AG10803 (cell line): ENCODE measurements around the gene SERHL2.
A peak's percentile ranks its signal among the peaks of the same experiment; 100 is the strongest.
"Not testable (repeated sequence)": the region's sequence is repeated elsewhere in the genome, so short reads cannot be mapped to it uniquely, and the experiment has no call there.

Source experiments
- DNase-seq: peaks from one replicate; pipeline ENCODE4 v3.0.0; 2010; ENCODE audit warnings: low read depth
- H3K4me3 ChIP-seq: 2 replicates; pipeline ENCODE4 v1.5.1; 2011; ENCODE audit warnings: mild to moderate bottlenecking, low read length, control low read depth
- CTCF ChIP-seq: conservative IDR thresholded peaks from 2 replicates; pipeline ENCODE4 v1.5.1; 2011; ENCODE audit warnings: mild to moderate bottlenecking, low read length, control low read depth, inconsistent platforms

Gene SERHL2

DNA sequence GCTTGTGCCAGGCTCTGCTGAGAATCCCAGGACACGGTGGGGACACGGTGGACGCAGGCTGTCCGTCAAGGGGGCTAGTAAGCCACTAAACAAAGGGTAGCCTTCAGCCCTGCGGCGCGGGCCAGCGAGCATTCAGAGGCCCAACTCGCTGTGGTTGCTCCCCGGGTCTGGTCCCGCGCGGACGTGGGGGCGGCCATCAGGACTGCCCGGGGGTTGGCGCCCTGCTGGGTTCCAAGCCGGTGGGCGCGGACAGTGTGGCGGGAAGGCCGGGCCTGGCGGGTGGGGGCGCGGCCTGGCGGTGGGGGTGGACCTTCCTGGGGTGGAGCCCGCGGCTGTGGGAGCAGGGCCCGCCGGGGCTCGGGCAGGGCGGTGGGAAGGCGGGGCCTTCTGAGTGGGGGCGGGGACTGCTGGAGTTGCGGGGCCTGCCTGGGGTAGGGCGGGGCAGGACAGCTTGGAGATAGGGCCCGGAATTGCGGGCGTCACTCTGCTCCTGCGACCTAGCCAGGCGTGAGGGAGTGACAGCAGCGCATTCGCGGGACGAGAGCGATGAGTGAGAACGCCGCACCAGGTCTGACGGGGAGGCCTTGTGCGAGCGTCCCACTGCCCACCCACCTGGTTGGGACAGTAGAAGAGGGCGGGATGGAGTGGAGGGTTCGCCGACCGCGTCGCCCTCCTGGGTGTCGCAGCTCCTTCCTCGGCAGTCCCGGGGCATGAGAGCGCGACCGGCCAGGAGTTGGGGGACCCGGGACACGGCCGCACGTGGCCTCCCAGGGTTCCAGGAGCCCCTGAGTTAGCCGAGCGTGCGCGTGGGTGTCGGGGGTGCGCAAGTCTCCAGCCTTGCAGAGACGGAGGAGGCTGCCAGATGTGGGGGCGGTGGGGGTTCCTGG is at the start of gene SERHL2:
Gene SERHL2, plus strand, starts transcription at position 482 of the 887 bp plus-strand sequence. Its CDS starts 65 bp downstream, at position 547.
- H3K4me3 ChIP-seq, result peak within 1 kb of the TSS; percentile 93
- DNase-seq, result peak; percentile 83
- no peak for TF ChIP-seq CTCF

DNA sequence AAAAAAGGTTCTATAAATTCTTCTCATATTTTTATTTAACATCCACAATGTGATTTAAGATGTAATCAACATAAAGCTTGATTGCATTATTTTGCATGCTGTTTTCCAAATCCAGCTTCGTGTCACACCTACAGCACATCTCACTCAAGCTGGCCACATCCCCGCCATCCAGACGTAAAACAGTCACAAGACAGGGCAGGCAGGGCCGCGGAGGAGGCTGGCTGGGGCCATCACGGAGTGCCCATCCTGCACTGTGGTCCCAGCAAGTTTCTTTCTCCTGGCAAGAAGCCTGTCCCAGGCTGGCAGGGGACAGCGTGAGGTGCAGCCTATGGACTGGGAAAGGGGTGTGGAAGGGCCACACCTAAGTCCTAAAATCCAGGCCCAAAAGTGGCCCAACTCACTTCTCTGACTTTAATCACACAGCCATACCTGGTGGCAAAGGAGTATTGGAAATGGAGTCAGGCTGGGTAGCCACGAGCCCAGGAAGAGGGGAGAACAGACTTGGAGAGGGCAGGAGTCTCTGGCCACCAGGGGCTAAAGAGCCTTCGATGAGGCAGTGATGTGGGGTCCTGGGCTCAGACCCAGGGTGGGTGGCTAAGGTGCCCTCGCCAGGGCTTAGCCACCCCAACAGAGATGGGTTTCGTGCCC is 45.3 kb upstream of the SERHL2 start:
- DNase-seq, H3K4me3 ChIP-seq: not testable (repeated sequence)

DNA sequence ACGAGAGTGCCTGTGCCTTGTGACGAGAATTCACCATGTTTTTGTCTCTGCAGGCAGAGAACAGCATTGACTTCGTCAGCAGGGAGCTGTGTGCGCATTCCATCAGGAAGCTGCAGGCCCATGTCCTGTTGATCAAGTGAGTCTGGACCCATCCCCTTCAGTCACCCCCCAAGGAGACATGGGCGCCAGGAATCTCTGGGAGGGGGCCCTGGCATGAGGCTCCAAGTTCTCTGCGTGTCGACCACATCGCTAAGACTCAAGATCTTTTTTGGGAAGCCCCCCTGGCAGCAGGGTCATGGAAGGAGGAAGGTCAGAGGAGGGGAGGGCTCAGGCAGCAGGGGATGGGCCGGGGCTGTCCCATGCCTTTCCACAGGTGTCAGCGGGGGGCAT is 44.8 kb upstream of the SERHL2 start:
- H3K4me3 ChIP-seq, DNase-seq: not testable (repeated sequence)

DNA sequence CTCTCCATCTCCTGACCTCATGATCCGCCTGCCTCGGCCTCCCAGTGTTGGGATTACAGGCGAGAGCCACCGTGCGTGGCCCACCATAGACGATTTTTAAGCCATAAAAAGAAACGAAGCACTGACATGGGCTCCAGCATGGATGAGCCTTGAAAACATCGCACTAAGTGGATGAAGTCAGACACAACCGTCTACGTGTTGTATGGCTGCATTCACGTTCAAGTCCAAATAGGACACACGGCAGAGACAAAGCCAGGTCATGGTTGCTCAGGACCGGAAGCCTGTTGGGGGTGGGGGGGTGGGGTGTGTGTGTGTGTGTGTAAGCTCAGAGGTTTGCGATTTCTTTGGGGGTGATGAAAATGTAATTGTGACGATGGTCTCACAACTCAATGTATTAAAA is 44.2 kb upstream of the SERHL2 start:
- DNase-seq, result no peak
- no peak overlapping the region for H3K4me3 ChIP-seq

GRCh38 chr22:42511401-42511891 is 42.3 kb upstream of the SERHL2 start:
- DNase-seq, result no peak
- no peak overlapping the region for H3K4me3 ChIP-seq
- no peak for TF ChIP-seq CTCF

More for the DNA sequence above, 44.2 kb upstream of the SERHL2 start:
- no peak for TF ChIP-seq CTCF

- not testable (repeated sequence) for H3K4me3 ChIP-seq
- TF ChIP-seq CTCF, result 0 out of 2 replicates have a peak, but pooled peaks have one; percentile 16
- peak; percentile 20 for DNase-seq
These were observed 41.3 kb upstream of the SERHL2 start for GRCh38 chr22:42512273-42512990.

- not testable (repeated sequence) for DNase-seq
These were observed 39.4 kb upstream of the SERHL2 start for GRCh38 chr22:42514331-42514730.

DNA sequence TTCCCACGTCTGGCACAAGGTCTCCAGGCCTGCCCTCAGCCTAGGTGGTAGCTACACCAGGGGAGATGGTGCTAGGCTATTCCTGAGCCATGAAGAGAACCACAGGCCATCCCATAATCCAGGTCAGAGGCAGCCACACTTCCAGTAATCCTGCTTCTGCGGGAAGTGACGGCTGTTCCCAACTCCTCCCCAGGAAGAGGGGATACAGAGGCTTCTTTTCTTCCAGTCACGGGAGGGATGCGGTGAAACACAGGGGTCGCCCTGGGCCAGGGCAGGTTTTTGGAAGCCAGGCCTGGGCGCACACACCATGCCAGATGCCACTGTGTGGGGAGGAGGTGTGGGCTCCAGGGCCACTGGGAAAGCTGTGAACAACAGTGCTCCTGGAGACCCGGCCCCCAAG is 38.5 kb upstream of the SERHL2 start:
- DNase-seq, H3K4me3 ChIP-seq: not testable (repeated sequence)

More at GRCh38 chr22:42514331-42514730, 39.4 kb upstream of the SERHL2 start:
- H3K4me3 ChIP-seq, result not testable (repeated sequence)

DNA sequence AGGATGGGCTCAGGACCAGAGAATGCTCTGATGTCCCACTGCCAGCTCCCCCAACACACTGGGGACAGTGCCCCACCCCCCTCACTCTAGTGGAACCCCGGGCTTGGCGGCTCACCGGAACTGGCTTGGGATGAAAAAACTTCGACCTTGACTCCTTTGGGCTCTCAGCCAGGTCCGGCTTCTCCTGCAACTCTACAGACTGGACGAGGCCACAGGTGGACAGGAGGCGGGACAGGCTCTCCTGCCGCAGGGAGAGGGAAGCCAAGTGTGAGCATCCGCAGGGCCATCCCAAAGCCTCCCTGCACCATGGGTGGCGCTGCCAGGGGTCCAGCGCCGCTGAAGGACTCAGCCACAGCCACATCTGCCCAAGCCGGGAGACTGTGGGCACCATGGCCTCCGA is 37.9 kb upstream of the SERHL2 start:
- TF ChIP-seq CTCF, result no peak
- no peak overlapping the region for H3K4me3 ChIP-seq
- no peak for DNase-seq

- DNase-seq, H3K4me3 ChIP-seq: not testable (repeated sequence)
These were observed 36.7 kb upstream of the SERHL2 start for GRCh38 chr22:42517103-42517502.

- DNase-seq, result not testable (repeated sequence)
- H3K4me3 ChIP-seq, result peak overlapping the region; percentile 81
These were observed 34.9 kb upstream of the SERHL2 start for GRCh38 chr22:42518638-42519524.
